ENCODE results near the gene CDK9.

DNA sequence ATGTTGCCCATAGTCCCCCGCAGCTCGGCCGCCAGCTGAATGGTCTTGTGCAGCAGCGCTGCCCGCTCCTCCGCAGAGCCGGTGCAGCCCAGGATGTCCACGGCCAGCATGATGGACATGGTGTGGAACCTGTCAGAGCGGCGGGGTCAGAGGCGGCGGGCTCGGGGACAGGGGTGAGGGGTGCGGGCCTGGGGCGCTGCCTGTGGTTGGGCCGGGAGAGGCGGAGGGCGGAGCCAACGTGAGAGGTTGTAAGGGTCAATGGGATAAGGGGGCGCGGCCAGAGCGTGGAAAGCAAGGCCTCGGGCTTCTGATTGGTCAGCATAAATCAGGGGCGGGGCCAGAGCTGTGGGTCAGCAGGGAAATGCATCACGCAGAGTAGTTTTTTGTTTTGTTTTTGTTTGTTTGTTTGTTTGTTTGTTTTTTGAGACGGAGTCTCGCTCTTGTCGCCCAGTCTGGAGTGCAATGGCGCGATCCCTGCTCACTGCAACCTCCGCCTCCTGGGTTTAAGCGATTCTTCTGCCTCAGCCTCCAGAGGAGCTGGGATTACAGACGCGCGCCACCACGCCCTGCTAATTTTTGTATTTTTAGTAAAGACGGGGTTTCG lies 43.9 kb upstream of the CDK9 start:
- TF ChIP-seq, protein P1, sequence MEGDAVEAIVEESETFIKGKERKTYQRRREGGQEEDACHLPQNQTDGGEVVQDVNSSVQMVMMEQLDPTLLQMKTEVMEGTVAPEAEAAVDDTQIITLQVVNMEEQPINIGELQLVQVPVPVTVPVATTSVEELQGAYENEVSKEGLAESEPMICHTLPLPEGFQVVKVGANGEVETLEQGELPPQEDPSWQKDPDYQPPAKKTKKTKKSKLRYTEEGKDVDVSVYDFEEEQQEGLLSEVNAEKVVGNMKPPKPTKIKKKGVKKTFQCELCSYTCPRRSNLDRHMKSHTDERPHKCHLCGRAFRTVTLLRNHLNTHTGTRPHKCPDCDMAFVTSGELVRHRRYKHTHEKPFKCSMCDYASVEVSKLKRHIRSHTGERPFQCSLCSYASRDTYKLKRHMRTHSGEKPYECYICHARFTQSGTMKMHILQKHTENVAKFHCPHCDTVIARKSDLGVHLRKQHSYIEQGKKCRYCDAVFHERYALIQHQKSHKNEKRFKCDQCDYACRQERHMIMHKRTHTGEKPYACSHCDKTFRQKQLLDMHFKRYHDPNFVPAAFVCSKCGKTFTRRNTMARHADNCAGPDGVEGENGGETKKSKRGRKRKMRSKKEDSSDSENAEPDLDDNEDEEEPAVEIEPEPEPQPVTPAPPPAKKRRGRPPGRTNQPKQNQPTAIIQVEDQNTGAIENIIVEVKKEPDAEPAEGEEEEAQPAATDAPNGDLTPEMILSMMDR (IDR thresholded peaks at IDR 0.05): no peak
- no peak for TF ChIP-seq POLR2A (IDR thresholded peaks at IDR 0.05)
